ENCODE data around the gene EEIG2.
"Not testable (repeated sequence)": the region's sequence is repeated elsewhere in the genome, so short reads cannot be mapped to it uniquely, and the experiment has no call there.

Gene EEIG2

DNA sequence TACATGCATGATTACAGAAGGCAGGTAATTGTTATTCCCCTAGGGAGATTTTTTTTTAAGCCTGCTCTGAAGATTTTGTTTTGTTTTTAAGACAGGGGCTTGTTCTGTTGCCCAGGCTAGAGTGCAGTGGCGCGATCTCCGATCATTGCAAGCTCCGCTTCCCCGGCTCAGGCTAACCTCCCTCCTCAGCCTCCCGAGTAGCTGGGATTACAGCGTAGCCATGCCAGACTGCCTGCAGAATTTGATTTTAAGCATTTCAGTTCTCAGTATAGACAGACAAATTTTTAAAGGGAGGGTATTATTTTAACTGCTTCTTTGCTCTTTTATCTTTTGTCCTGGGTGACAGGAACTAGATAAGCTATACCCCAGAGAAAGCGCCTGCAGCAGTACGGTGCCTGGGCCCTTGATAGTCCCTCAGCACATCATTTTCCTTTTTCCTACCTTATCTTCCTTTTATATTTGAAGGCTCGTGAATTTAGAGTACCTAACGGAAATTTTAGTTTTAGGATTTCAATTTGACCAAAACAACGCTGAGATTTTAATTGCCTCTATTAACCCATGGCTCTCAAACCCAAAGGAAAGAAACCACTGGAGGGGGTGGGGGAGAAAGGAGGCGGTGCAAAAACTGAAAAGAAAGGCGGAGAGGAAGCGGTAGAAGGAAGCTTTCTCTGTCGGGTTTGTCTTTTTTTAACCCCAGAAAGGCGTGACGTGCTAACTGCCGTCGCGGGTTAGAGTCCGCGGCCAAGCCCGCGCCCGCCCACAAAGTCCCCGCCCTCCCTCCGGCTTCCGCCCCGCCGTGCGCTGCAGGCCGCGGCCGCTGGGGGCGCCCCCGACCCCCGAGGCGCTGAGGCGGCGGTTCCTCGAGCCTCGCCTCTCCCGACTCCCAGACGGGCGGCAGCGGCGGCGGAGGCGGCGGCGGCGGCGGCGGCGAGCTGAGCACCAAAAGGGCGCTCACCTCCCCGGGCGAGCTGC is at the start of gene EEIG2:
Gene EEIG2 (plus strand): TSS at position 886 of the 972 bp plus-strand sequence. CDS start 329 bp downstream, outside the sequence.
- TF ChIP-seq CTCF (IDR thresholded peaks at IDR 0.05; ENCODE audit: extremely low read depth, insufficient read depth, missing control alignments): peak; percentile 90
- peak; percentile 93 for DNase-seq (ENCODE audit: low spot score)
- in situ Hi-C loops (cut with MboI; ENCODE audit: low pct_unique_long_range_greater_than_20kb, low sequenced_read_pairs, unreplicated experiment): loop anchor here (5.0 kb wide), 1 partner anchor 57 kb away; no protein-coding TSS in a partner anchor

DNA sequence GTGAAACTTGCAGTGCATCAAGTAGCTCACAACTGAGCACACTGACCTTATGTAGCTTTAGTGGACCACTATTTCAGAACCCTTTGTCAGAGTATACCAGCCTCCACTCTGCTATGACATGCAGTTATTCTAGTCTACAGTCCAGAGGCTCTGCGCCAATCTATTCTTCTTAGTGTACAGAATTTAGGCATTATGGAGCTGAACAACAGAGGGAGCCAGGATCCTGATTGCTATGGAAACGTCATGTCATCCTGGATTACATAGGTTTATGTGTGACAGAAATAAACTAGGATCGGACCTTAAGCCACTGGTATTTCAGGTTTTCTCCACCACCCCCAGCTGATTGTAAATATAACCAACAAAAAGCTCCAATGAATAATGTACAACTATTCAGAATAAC is 48.1 kb upstream of the EEIG2 start:
- DNase-seq (ENCODE audit: low spot score): no peak
- TF ChIP-seq CTCF (IDR thresholded peaks at IDR 0.05; ENCODE audit: extremely low read depth, insufficient read depth, missing control alignments): no peak
- in situ Hi-C loops (cut with MboI; ENCODE audit: low pct_unique_long_range_greater_than_20kb, low sequenced_read_pairs, unreplicated experiment): no loop called here

DNA sequence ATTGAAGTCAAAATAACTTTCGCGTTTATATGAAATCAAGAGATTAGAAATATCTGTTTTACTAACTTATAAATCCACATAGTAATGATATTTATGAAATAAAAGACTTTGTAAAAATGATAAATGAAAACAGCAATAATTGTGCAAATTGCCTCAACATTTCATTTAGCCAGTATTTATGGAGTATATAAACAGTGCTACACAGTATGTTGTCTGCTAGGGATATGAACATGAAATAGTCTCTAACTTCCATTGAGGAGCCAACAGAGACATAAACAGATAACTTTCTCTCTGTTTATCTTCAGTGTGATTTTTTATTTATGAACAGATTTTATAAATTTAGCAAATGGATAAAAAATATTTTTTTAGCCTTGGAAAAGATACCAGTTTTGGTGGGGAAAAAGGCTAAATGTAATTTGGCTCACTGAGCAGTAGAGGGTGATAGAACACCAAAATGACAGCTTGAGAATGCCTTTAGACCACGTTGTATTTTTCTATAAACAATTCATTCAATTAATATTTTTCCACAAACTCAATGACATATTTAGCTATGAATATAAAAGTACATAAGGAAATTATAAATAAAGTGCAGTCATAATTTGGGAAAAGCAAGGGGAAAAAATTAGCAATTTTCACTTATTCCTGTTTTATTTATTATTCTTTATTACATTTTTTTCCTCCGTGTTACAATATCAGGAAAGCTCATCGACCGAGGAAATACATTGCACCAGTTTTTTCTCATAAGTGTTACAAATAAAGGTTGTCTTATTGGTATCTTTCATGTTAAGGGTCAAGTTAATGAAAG is 47.5 kb upstream of the EEIG2 start:
- in situ Hi-C loops (cut with MboI; ENCODE audit: low pct_unique_long_range_greater_than_20kb, low sequenced_read_pairs, unreplicated experiment): no loop called here
- peak; percentile 79 for TF ChIP-seq CTCF (IDR thresholded peaks at IDR 0.05; ENCODE audit: extremely low read depth, insufficient read depth, missing control alignments)
- DNase-seq (ENCODE audit: low spot score): no peak

DNA sequence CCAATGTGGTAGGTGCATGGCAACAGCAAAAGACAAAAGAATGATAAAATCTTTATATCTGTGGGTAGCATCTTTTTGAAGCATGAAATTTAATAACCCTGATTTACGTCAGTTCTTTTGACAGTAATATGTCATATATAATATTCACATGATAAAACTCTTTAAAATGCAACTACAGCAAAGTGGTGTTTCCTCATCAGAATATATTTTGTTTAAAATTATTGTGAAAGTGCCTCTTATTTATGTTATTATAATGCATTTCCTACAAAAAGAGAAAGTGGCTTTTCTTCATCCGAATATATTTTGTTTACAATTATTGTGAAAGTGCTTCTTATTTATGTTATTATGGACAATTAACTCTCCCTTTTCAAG is 46.9 kb upstream of the EEIG2 start:
- in situ Hi-C loops (cut with MboI; ENCODE audit: low pct_unique_long_range_greater_than_20kb, low sequenced_read_pairs, unreplicated experiment): no loop called here
- no peak for TF ChIP-seq CTCF (IDR thresholded peaks at IDR 0.05; ENCODE audit: extremely low read depth, insufficient read depth, missing control alignments)
- DNase-seq (ENCODE audit: low spot score): no peak

DNA sequence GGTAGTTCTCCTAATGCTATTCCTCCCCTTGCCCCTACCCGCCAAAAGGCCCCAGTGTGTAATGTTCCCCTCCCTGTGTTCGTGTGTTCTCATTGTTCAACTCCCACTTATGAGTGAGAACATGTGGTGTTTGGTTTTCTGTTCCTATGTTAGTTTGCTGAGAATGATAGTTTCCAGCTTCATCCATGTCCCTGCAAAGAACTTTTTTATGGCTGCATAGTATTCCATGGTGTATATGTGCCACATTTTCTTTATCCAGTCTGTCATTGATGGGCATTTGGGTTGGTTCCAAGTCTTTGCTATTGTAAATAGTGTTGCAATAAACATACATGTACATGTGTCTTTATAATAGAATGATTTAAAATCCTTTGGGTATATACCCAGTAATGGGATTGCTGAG is 46.0 kb upstream of the EEIG2 start:
- DNase-seq (ENCODE audit: low spot score); in situ Hi-C loops (cut with MboI; ENCODE audit: low pct_unique_long_range_greater_than_20kb, low sequenced_read_pairs, unreplicated experiment): not testable (repeated sequence)

DNA sequence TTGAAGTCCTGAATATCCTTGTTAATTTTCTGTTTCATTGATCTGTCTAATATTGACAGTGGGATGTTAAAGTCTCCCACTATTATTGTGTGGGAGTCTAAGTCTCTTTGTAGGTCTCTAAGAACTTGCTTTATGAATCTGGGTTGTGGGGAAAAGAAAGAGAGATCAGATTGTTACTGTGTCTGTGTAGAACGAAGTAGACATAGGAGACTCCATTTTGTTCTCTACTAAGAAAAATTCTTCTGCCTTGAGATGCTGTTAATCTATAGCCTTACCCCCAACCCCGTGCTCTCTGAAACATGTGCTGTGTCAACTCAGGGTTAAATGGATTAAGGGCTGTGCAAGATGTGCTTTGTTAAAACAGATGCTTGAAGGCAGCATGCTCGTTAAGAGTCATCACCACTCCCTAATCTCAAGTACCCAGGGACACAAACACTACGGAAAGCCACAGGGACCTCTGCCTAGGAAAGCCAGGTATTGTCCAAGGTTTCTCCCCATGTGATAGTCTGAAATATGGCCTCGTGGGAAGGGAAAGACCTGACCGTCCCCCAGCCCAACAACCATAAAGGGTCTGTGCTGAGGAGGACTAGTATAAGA is 42.5 kb upstream of the EEIG2 start:
- in situ Hi-C loops (cut with MboI; ENCODE audit: low pct_unique_long_range_greater_than_20kb, low sequenced_read_pairs, unreplicated experiment); DNase-seq (ENCODE audit: low spot score): not testable (repeated sequence)

DNA sequence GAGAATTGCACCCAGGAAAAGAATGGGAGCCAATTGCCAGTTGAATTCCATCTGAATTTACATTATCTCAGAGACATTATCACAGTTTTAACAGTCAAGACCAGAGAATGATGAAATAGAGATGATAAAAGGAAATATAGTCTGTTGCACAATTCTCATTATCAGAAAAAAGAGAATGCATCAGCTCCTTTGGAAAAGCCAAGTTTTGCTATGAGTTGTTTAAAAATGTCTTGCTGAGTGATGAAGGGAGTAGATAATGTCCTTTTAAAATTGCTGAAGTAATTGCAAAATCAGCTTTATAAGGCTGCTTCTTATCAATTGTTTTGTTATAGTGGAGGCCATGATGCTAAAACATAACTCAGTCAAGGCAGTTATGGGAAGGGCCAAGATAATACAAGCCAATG is 37.9 kb upstream of the EEIG2 start:
- no peak for TF ChIP-seq CTCF (IDR thresholded peaks at IDR 0.05; ENCODE audit: extremely low read depth, insufficient read depth, missing control alignments)
- in situ Hi-C loops (cut with MboI; ENCODE audit: low pct_unique_long_range_greater_than_20kb, low sequenced_read_pairs, unreplicated experiment): no loop called here
- no peak for DNase-seq (ENCODE audit: low spot score)

Data from GM13977 (cell line).